ENCODE data around the gene ATF1.
"Not testable (repeated sequence)": the region's sequence is repeated elsewhere in the genome, so short reads cannot be mapped to it uniquely, and the experiment has no call there.

Gene ATF1

DNA sequence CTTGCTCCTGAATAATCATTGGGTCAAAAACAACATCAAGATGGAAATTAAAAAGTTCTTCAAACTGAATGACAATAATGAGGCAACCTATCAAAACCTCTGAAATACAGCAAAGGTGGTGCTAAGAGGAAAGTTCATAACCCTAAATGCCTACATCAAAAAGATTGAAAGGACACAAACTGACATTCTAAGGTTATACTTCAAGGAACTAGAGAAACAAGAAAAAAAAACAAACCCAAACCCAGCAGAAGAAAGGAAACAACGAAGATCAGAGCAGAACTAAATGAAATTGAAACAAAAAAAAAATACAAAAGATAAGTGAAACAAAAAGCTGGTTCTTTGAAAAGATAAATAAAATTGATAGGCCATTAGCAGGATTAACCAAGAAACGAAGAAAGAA is 105.0 kb downstream of the ATF1 start:
- not testable (repeated sequence) for DNase-seq
